Epithelial cell of proximal tubule (primary cell): Measurements from ENCODE around the gene MUC4. TPM values are rescaled to one million over a fixed set of nuclear protein-coding genes. Genes with fewer than 3 reads are reported as not detected.
"Not testable (repeated sequence)": the region's sequence is repeated elsewhere in the genome, so short reads cannot be mapped to it uniquely, and the experiment has no call there.

Source experiments
- DNase-seq: peaks from one replicate; pipeline ENCODE4 v3.0.0-alpha.2; 2011; ENCODE audit warnings: low read depth
- H3K4me3 ChIP-seq: 2 replicates; pipeline ENCODE4 v1.5.1; 2011; ENCODE audit warnings: low read depth, mild to moderate bottlenecking, low read length
- total RNA-seq: library from RNA; depleted of rRNA; stranded (reverse); fragments of >200 nt; gene quantifications from 2 replicates; pipeline ENCODE4 v1.2.3, GENCODE V29; 2015
- TF ChIP-seq, protein P1 (sequence below): conservative IDR thresholded peaks from 2 replicates; pipeline ENCODE4 v1.5.1; 2012; ENCODE audit warnings: low read depth, mild to moderate bottlenecking, low read length

MUC4 gene
- total RNA-seq, 1 donor from 2014 or later, result 0.52 TPM

DNA sequence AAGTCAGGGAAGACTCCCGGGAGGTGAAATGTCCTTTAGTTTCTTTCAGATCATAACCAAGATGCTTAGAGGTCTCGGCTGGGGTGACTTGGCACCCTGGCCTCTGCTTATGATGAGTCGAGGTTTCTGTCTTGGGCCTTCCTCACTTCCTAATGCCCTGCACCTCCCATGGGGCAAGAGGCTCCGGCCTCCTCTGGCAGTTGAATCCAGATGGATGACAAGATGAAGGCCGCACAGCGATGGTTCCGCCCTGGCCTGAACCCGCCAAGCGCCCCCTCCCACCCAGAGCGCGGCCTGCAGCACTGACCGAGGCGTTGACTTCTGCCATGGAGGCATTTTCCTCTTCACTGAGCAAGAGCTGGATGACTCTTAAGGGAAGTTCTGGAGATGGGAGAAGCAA is 59.7 kb downstream of the MUC4 start:
- H3K4me3 ChIP-seq, result no peak overlapping the region
- TF ChIP-seq, protein P1, sequence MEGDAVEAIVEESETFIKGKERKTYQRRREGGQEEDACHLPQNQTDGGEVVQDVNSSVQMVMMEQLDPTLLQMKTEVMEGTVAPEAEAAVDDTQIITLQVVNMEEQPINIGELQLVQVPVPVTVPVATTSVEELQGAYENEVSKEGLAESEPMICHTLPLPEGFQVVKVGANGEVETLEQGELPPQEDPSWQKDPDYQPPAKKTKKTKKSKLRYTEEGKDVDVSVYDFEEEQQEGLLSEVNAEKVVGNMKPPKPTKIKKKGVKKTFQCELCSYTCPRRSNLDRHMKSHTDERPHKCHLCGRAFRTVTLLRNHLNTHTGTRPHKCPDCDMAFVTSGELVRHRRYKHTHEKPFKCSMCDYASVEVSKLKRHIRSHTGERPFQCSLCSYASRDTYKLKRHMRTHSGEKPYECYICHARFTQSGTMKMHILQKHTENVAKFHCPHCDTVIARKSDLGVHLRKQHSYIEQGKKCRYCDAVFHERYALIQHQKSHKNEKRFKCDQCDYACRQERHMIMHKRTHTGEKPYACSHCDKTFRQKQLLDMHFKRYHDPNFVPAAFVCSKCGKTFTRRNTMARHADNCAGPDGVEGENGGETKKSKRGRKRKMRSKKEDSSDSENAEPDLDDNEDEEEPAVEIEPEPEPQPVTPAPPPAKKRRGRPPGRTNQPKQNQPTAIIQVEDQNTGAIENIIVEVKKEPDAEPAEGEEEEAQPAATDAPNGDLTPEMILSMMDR, result no peak
- no peak for DNase-seq

DNA sequence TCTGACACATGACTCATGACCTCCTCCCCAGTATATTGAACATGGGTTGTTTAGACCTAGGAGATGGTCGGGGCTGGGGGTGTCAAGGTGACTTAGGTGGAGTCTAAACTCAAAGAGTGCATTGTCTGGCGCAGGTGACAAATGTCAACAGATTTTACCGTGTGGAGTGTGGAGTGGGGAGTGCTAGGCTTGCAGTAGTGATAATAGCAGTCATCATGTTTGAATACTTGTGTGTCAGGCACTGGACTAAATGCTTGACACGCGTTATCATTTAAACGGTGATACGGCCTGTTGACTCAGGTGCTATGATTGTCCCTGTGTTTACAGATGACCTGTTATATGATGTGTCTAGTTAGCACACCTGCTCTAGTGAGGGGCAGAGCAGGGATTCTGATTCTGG is 60.2 kb downstream of the MUC4 start:
- no peak overlapping the region for H3K4me3 ChIP-seq
- TF ChIP-seq, protein P1, result no peak
- DNase-seq, result no peak

DNA sequence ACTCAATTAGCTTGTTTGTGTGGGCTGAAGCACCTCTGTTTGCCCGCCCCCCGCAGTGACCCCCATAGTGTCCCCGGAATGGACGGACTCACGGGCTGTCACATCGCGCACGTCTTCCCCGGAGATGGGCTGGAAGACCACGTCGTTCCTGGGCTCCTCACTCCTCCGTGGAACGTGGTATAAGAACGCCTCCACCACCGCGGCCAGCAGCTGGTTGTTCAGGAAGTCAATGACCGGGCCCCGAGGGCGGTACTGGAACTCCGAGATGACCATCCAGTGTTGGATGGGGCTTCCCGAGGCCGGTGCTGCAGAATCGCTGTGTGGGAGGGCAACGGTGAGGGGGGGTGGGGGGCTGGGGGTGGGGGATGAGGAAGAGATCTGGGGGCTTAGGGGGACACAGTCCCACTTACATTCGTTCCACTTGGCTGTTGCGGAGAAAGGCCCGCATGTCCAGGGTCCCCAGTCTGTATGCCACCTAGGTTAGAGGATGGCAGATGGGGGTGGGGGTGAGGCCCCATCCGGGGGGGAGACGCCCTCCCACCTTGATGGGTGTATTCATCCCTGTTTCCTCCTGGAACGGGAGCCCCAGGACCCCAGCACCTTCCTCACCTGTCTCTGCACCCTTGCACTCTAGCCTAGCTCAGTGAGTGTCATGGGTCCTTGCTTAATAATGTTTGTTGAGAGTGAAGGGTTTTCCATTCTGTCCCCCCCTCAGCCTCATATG is 60.8 kb downstream of the MUC4 start:
- no peak for DNase-seq
- no peak overlapping the region for H3K4me3 ChIP-seq
- TF ChIP-seq, protein P1, result no peak

DNA sequence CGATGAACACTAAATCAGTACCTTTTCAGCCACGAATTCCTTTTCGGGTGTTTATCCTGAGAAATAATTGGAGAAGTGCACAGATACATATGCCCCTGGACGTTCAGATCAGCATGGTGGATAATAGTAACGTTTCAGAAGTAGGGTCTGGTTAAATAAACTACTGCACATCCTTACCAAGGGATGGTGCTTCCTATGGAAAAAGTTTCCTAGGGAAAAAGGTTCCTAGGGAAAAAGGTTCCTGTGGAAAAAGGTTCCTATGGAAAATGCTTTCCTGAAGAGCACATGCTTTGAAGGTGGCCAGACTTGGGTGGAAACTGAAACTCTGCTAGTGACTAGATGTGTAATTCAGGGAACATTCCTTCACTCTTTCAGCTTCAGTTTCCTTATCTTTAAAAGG is 62.6 kb downstream of the MUC4 start:
- DNase-seq, result not testable (repeated sequence)

DNA sequence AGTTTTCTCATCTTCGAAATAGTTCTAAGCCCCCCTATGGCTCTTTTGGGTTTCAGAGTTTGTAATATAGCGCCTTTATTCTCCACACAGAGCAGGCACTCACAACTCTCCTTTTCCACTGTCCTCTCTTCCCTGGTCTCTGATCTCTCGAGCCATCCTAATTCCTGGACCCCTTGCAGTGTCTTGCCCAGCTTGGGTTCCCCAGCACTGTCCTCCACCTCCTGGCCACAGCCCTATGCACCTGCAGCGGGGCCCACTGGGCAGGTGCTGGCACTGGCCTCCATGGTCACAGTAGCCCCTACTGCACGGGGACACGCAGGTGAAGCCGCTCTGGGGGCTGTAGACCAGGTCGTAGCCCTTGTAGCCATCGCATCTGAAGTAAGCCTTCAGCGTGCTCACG is 63.1 kb downstream of the MUC4 start:
- DNase-seq, result no peak

More for the DNA sequence above, 62.6 kb downstream of the MUC4 start:
- not testable (repeated sequence) for H3K4me3 ChIP-seq

DNA sequence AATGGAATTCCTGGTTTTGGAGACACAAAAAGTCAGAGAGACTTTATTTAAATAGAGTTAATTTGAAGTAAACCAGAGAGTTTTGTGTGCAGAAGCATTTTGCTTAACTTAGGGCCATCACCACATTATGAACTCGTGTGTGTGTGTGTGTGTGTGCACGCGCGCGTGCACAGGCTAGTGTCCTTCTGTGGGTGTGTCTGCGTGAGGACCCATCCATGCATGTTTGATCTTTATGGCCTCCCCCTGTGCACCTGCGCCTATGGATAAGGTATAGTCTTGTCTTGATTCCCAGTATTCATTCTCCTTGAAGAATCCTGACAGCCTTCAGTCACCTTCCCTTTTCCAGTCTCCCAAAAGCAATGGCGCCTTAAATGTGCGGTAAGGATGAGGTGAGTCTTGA is 65.0 kb downstream of the MUC4 start:
- DNase-seq, result no peak

More for the DNA sequence above, 63.1 kb downstream of the MUC4 start:
- TF ChIP-seq, protein P1, result no peak
- no peak overlapping the region for H3K4me3 ChIP-seq

DNA sequence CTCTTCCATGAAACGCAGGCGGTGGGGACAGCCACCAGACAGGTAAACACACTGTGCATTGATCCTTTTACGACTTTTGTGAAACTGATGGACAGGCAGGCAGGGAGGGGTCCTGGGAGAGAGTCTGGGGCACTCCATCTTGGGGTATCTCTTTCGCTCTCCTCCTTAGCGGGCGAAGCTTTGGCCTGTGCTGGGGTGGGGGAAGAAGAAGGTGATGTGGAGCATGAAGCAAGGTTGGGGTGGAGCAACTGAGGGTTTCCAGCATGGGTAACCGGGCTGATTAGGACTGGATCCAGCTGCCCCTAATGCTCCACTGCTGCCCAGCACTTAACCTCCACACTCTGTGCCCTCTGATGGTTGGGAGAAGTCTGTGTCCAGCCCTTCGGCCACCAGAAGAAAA is 65.4 kb downstream of the MUC4 start:
- H3K4me3 ChIP-seq, result no peak overlapping the region
- TF ChIP-seq, protein P1, result no peak
- no peak for DNase-seq

More for the DNA sequence above, 65.0 kb downstream of the MUC4 start:
- TF ChIP-seq, protein P1, result no peak
- H3K4me3 ChIP-seq, result no peak overlapping the region
